Mucosa of descending colon (tissue), 3 donors: ENCODE results near the gene NTRK3. TPM values are rescaled to one million over a fixed set of nuclear protein-coding genes. Genes with fewer than 3 reads are reported as not detected.

Experiments
- ATAC-seq: fragments of 200-7000 bp; cut with Tn5 transposase; one replicate; pipeline ENCODE4 v1.9.1; 2020; ENCODE audit warnings: mild to moderate bottlenecking, moderate library complexity
- DNase-seq, 3 donors: peaks; one replicate each; pipeline ENCODE4 v3.0.0-alpha.2; 2020
- H3K36me3 ChIP-seq: fragments of 200-600 bp; one replicate; pipeline ENCODE4 v1.8.0; 2021; ENCODE audit warnings: low read depth, mild to moderate bottlenecking
- H3K4me1 ChIP-seq: fragments of 200-600 bp; one replicate; pipeline ENCODE4 v1.8.0; 2021; ENCODE audit warnings: low read depth, mild to moderate bottlenecking
- H3K4me3 ChIP-seq: fragments of 200-600 bp; one replicate; pipeline ENCODE4 v1.8.0; 2021; ENCODE audit warnings: mild to moderate bottlenecking
- H3K9me3 ChIP-seq: fragments of 200-600 bp; one replicate; pipeline ENCODE4 v1.8.0; 2021; ENCODE audit warnings: mild to moderate bottlenecking
- intact Hi-C, 2 donors: fragments of 100-400 bp; cut with DNase I in 1 of 2; cut with micrococcal nuclease in 1 of 2; formaldehyde crosslinking; loops; one replicate each; pipeline versions ENCODE4 v1.11.0 to v1.11.1; 2022; cut with DNase I, micrococcal nuclease
- total RNA-seq, 3 donors: library from RNA; stranded (reverse); fragmentation: NEBNext Ultra II Directional in 2 of 3; extraction: Animal tissue kit (Norgen Biotek cat#: 25700) in 2 of 3; gene quantifications; one replicate each; pipeline versions ENCODE4 v1.2.1 to v1.2.4, GENCODE V29; 2021 to 2023
- TF ChIP-seq, protein P1 (sequence below): fragments of 200-600 bp; IDR thresholded peaks from one replicate; pipeline ENCODE4 v1.8.0; 2022; ENCODE audit warnings: antibody characterized with exemption, mild to moderate bottlenecking
- donor health status: DM: no; HTN: no; CAD: no; lungs with moderate emphysema.
- donor health status: DM: no; HTN: no; CAD: no.
- donor health status: DM: no; HTN: yes; CAD: no.

The NTRK3 gene
- total RNA-seq, 3 donors from 2014 or later = 0.78 to 2.8 (median 2.1) TPM

DNA sequence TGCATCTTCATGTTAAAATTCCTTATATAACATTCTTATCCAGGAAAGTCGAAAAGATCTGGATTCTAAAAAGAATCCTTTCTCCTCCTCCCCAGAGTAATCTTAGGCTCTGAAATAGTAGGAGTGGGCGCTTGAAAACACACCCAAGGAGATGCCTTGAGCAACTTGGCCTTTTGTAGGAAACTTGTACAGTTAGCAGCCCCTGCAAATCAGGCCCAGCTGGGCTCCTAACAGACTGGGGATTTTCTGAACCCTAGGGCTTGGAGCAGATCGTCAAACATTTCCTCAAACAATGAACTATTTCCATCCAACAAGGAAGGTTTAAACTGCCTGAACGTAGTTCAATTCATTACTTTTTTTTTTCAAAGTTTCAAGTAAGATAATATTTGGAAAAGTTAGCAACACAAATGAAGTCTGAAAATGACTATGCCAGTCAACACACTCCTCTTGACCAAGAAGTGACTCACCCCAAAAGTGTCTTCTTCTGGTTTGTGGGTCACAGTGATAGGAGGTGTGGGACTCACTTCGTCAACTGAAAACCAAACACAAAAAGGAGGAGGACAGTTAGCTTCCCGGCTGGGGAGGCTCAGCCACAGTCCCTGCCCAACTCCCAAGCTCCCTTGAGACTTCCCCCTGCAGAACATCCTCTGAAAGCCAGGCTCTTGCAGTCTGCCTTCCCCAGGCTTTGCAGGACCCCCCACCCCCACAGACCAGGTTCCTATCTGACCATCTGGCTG is 129.7 kb downstream of the NTRK3 start:
- Histone ChIP-seq H3K36me3 (no peaks in the 10 kb centered on the region), H3K9me3 (no peaks in the 10 kb centered on the region), H3K4me3 (no peak overlapping the region), H3K4me1 (no peaks in the 10 kb centered on the region)
- DNase-seq (no peak), ATAC-seq (no peak)
- TF ChIP-seq, protein P1, sequence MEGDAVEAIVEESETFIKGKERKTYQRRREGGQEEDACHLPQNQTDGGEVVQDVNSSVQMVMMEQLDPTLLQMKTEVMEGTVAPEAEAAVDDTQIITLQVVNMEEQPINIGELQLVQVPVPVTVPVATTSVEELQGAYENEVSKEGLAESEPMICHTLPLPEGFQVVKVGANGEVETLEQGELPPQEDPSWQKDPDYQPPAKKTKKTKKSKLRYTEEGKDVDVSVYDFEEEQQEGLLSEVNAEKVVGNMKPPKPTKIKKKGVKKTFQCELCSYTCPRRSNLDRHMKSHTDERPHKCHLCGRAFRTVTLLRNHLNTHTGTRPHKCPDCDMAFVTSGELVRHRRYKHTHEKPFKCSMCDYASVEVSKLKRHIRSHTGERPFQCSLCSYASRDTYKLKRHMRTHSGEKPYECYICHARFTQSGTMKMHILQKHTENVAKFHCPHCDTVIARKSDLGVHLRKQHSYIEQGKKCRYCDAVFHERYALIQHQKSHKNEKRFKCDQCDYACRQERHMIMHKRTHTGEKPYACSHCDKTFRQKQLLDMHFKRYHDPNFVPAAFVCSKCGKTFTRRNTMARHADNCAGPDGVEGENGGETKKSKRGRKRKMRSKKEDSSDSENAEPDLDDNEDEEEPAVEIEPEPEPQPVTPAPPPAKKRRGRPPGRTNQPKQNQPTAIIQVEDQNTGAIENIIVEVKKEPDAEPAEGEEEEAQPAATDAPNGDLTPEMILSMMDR = no peak
- intact Hi-C loops = no loop called here

DNA sequence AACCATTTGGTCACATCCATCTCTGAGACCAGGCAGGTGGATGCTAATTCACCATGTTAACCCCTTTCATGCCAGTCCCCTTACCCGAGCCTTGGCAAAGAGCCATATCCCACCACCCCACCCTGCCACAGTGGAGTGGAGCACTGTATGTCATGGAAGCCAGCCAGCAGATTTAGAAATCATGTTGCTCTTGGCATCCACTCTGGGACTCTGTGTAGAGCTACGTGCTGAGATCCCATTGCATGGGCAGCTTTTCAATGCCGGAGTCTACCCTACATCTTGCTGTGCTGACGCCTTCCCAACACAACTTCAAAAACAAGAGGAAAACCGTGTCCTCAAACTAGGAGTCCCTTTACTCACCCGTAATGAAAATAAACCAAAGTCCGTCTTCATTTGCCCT is 131.0 kb downstream of the NTRK3 start:
- no peak overlapping the region for H3K4me3 ChIP-seq
- no peaks in the 10 kb centered on the region for H3K4me1 ChIP-seq
- DNase-seq (no peak), ATAC-seq (no peak)
- TF ChIP-seq, protein P1 = no peak
- intact Hi-C loops = no loop called here
- H3K9me3 ChIP-seq = no peaks in the 10 kb centered on the region
- H3K36me3 ChIP-seq = no peaks in the 10 kb centered on the region

DNA sequence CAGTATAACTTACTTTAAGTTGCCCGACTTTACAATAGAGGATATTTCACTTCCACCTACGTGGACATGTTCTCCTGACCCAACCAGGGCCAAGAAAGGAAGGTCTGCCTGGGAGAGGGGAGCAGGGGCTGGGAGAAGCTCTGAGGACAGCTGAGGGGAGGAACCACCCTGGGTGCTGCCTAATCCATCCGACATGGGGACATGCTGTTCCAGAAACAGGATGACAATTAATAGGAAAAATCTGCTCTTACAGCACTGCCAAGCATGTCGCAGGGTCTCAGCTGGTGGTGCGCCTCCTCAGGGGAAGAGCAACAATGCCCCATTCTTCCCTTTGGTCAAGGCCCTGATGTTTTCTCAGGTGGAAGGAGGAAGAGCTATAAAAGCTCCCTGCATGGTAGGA is 132.3 kb downstream of the NTRK3 start:
- no peaks in the 10 kb centered on the region for H3K9me3 ChIP-seq
- intact Hi-C loops = no loop called here
- DNase-seq = no peak
- H3K36me3 ChIP-seq = no peaks in the 10 kb centered on the region
- H3K4me1 ChIP-seq = no peaks in the 10 kb centered on the region
- TF ChIP-seq, protein P1 = no peak
- no peak overlapping the region for H3K4me3 ChIP-seq
- no peak for ATAC-seq

DNA sequence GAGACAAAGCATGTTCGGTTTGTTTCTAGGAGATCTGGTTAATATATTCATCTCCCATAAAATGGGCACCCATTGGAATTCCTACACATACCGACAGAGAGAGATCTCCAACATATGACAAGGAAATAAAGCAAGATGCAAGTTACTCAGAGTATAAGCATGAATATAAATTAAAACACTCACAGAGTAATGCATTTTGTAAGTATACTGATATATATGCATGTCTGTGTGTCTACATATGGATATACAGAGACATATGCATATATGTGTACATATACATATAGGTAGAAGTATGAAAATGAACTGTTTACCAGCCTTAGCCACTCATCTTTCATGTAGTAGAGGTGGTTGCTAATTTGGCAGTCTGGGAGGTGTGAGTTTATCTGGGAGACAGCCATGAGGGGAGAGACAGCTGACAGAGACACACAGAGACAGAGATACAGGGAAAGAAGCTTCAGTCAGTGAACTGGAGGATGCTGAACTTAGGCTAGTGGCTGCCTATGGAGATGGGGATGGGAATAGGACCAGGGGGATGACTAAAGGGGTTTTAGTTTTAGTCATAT is 134.5 kb downstream of the NTRK3 start:
- Histone ChIP-seq H3K9me3 (no peaks in the 10 kb centered on the region), H3K36me3 (no peaks in the 10 kb centered on the region), H3K4me1 (no peaks in the 10 kb centered on the region), H3K4me3 (no peak overlapping the region)
- no peak for DNase-seq
- ATAC-seq = no peak
- intact Hi-C loops = no loop called here
- TF ChIP-seq, protein P1 = no peak

DNA sequence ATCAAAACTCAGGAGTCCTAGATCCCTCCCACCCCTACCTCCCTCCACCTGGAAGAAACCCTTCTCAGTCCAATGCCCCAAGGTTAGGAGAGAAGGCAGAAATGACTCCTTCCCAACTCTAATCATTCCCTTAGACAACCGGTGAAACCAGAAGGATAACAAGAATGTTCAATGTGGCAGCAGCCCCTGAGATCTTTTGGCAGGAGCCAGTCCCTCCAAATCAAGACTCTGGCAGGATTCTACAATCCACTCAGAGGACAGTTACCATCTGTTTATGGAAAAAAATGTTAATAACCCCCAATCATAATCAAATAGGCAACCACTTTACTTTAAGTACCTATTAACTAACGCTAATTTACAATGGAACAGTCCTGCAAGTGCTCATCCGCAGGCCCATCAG is 136.5 kb downstream of the NTRK3 start:
- Histone ChIP-seq H3K4me3 (no peak overlapping the region), H3K36me3 (no peaks in the 10 kb centered on the region), H3K9me3 (no peaks in the 10 kb centered on the region), H3K4me1 (no peaks in the 10 kb centered on the region)
- ATAC-seq = no peak
- intact Hi-C loops = no loop called here
- no peak for DNase-seq
- TF ChIP-seq, protein P1 = no peak
